Islet precursor cell (in vitro differentiated cells): ENCODE results near the gene MFSD11.
A peak's percentile ranks its signal among the peaks of the same experiment; 100 is the strongest.
"Not testable (repeated sequence)": the region's sequence is repeated elsewhere in the genome, so short reads cannot be mapped to it uniquely, and the experiment has no call there.

Experiments used
- DNase-seq: peaks from one replicate; pipeline ENCODE4 v3.0.0-alpha.2; 2018

Gene MFSD11

DNA sequence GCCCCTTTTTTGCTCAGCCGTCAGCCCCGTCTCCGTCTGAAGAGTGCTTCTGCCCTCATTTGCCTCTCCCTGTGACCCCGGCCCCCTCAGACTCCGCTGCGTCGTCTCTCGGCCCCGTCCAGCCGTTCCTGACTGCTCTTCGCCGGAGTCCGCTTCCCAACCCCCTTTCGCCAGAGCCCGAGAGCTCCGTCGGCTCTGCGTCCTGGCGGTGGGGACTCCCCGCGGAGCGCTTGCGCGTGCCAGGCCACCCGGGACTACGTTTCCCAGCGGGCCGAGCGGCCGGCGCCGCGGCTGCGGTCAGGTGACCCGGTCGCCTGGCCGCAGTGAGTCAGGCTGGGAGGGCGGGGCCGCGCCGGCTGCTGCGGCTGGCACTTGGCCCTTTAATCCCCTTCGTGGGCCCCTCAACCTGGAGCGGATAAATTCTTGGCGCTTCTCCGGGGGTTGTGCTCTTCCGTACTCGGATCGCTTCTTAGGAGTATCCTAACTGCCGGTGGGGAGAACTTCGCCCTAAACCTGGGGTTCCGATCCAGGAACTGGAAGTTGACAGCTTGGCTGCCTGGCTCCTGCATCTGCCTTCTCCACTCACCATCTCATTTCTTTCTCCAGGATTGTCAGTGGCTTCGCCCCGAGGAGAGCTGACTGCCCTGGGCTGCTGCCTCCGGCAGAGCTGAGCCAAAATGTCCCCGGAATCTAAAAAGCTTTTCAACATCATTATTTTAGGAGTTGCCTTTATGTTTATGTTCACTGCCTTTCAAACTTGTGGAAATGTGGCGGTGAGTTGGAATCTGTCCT, at the start of gene MFSD11:
TSS of gene MFSD11 (plus strand) at position 444 of the 792 bp plus-strand sequence. CDS start at position 678, 234 bp downstream.
- DNase-seq: peak; percentile 99

- no peak for DNase-seq
Measured at GRCh38 chr17:76688165-76688622, 49.7 kb upstream of the MFSD11 start.

GRCh38 chr17:76689859-76690258, 48.1 kb upstream of the MFSD11 start:
- no peak for DNase-seq

GRCh38 chr17:76690596-76691280, 47.2 kb upstream of the MFSD11 start:
- DNase-seq: no peak

GRCh38 chr17:76691379-76692191, 46.3 kb upstream of the MFSD11 start:
- DNase-seq: no peak

GRCh38 chr17:76695059-76695831, 42.7 kb upstream of the MFSD11 start:
- DNase-seq: no peak

DNA sequence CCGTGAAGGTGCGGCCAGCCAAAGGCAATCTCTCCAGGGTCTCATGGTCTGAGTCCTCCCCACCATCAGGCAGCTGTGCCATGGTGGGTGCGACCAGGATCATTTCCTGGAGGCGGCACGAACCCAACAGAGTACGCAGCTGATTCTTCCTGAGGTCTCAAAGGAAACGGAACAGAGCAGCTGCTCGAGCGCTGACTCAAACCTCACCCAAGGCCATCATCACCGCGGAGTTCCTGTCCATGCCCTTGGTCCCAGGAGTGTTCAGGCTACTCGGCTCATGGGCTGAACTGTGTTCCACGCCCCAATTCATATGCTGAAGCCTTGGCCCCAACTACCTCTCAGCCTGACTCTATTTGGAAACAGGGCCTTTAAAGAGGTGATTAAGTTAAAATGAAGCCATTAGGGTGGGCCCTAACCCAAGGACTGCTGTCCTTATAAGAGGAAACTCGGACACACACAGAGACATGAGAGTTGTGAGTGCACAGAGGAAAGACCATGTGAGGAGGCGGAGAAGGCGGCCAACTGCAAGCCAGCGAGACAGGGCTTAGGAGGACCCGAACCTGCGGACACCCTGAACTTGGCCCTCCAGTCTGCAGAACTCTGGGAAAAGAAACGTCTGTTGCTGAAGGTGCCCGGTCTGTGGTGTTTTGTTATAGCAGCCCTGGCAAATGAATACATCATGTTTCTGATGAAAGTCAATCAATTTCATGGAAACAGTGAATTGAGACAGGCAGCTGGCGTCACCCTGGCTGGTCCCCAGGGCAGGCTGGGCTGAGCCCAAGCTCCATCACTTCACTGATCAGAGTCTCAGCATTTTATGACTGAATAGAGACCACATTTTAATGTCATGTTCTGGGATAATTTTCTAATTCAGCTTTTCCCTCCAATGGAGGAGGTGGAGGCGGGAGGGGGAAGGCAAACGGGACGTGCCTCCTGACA, 40.9 kb upstream of the MFSD11 start:
- no peak for DNase-seq

DNA sequence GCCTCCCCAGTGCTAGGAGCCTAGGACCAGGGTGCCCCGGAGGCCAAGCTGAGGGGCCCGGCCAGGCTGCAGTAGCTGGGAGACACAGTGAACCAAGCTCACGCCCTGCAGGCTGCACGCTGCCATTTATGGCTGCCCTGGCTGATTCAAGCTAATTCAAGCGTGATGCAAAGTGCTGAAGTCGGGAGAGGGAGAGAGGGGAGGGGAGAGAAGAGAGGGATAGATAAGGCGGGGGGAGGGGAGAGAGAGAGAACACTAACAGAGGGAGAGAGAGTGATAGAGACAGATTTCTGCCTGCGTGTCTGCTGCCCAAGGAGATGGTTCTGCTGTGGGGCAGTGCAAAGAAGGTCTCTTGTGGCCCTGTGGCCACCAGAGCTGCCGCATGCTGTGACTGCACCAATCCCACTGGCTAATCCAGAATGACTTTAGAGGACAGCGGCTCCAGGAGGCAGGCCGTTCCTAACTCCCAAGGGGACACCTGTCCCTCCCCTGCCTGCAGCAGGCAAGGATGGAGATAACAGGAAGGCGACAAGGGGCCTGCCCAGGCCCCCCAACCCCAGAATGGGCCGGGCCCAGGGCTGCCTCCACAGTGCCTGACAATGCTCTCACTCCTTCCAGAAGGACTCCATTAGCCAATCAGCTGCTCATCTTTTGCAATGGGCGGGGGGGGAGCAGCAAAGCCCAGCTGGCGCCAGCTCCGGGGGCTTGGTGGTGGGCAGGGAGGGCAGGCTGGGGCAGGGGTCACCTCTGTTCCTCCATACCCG, 40.0 kb upstream of the MFSD11 start:
- DNase-seq: peak; percentile 82

DNA sequence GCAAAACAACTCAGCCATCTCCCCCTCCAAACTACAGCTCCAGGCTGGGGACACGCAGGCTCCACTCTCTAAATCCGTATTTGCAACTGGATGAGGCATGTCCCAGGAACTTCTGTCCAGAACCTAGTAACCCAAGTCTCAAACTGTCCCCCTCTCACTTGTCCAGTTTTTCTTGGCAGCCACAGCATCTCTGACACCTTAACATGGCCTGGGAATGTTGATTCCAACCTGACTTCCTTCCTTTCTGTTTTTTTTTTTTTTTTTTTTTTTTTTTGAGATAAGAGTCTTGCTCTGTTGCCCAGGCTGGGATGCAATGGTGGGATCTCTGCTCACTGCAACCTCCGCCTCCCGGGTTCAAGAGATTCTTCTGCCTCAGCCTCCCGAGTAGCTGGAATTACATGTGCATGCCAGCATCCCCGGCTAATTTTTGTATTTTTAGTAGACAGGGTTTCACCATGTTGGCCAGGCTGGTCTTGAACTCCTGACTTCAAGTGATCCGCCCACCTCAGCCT, 39.4 kb upstream of the MFSD11 start:
- not testable (repeated sequence) for DNase-seq

DNA sequence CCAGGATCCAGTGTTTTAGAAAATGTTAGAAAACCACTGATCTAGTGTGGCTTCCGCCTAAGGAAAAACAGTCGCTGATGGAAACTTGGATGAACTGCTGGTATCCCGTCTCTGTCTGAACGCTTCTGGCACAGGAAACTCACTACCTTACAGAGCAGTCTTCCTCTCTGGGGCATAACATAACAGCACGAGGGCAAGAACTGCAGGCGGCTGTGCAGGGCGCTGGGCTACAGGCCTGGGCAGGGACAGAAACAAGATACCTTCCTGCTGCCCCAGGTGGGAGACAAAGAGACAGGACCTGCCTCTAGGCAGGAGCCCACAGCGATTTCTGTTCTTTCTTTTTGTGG, 37.7 kb upstream of the MFSD11 start:
- no peak for DNase-seq

DNA sequence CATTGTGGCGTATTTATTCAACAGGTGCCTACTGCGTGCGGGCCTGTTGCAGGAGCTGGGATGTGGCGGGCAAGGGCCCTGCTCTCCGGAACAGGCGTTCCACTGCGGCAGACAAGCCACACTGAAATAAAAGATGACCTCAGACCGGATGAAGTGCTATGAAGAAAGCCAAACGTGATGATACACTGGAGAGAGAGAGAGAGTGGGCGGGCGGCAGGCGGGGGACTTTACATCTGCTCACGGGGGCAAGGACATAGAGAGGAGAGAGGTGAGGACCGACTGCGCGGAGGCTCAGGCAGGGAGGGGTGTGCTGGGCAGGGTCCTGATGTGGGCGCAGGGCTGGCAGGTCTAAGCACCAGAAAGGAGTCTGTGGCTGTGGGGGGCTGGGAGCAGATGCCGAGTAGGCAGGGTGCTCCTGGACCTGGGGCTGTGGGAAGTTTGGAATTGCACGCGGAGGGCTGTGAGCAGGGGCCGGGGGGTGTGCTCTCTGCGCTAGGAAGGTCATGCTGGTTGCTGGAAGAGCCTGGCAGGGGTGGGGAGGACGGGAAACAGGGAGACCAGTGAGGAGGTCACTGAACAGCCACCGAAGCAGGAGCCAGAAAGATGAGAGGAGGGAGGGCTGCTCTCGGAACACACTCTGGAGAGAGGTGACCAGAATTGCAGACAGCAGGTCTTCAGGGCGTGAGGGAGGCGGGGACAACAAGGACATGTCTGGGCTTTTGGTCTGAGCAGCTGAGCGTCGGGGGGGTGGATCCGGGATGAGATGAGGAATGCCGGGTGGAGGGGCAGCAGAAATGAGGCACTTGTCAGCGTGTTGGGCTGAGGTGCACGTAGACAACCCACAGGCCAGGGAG, 37.1 kb upstream of the MFSD11 start:
- peak; percentile 94 for DNase-seq

DNA sequence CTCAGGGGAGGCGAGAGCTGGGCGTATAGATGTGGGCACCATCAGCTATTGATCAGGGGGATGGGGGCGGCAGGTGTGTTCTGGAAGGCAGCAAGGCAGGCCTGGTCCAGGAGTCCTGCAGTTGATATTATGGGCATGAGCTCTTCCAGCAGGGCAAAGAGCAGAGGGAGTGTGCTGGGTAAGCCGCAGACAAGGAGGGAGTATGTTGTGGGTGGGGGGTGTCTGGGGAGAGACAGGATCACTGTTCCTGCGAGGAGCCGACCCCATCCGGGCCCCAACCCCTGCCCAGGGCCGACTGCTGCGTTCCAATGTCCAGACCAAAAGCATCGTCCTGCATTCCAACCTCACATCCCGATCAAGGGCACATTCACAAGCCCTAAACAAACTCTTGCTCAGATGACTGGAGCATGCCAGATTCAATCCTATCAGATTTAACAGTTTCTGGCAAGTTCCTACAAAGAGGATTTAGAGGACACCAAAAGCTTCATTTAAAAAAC, 36.4 kb upstream of the MFSD11 start:
- DNase-seq: peak; percentile 85

DNA sequence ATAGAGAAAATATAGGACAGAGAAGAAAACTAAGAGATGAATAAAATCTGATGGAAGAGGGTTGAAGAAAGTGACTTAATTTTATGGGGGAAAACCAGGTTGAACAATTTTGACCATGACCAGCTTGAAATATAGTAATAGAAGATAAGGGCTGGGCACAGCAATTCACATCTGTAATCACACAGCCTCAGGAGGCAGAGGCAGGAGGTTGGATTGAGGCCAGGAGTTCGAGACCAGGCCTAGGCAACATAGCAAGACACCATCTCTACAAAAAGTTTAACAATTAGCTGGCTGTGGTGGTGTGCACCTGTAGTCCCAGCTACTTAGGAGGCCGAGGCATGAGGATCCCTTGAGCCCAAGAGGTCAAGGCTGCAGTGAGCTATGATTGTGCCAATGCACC, 35.8 kb upstream of the MFSD11 start:
- no peak for DNase-seq

GRCh38 chr17:76702941-76703637, 34.8 kb upstream of the MFSD11 start:
- DNase-seq: no peak

DNA sequence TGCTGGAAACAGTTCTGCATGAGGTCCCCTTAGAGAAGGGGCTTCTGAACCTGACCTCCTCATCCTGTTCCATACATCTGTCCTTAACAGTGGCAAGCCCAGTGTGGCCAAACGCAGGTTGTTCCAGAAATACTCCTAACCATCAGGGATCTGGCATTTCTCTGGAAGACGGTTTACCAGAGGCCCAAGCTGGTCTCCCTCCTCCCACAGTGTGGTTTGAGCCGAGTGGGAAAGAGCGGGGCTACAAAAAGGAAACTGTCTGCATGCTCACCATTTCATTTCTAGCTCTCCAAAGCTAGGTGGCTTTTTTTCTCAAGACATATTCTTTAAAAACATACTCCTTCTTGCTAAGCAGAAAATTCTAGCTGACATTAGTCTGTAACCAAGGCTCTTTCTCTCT, 33.1 kb upstream of the MFSD11 start:
- no peak for DNase-seq

DNA sequence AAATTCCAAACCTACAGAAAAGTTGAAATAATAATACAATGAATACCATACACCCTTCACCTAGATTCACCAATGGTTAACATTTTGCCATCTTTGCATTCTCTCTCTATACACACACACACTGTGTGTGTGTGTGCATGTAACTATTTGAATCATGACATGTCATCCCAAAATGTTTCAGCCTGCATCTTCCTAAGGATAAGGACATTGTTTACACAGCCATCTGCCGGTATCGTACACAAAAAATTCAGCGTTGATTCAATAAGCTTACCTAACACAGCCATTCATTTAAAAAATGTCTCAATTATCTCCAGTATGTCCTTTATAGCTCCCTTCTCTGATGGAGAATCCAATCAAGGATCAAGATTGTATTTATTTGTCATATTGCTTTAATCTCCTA, 31.1 kb upstream of the MFSD11 start:
- DNase-seq: no peak

DNA sequence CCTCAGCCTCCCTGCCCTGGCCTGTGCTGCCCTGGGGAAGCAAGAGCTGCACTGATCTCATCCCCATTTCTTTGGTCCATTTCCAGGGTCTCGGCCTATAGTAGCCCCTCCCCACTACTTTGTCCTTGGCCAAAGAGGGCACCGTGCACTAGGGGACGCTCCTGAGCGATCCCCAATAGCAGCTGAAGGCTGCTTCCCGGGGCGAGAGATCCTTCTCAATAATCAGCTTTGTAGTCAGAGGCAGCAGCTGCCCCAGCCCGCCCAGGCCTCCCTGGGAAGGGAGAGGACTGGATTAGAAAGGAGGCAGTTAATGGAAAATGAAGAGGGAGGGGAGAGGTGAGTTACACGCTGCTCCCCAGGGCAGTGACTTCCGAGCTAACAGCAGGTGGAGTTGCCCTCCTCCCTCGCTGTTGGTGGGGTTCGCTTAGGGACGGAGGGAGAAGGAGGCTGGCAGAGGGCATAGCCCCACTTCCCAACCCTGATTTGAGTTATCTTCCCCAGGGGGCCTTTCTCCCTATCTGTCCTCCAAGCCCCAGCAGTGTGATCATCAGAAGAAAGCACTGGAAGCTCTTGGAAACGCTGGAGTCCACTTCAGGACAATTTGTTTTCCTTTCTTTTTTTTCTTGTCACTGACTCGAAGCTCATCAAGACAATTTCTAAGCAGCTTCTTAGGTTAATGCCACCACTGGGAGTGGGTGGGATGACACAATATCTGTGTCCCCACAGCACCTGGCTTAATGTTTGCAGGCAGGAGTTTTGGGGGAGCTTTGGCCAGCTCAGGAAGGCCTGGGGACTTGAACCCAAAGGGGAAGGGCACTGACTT, 29.7 kb upstream of the MFSD11 start:
- peak; percentile 89 for DNase-seq
